ENCODE data around the gene SDK2. TPM values are rescaled to one million over a fixed set of nuclear protein-coding genes. Genes with fewer than 3 reads are reported as not detected.

Gene SDK2
- total and polyA plus RNA-seq, 11 donors: 0.84 to 4.0 (median 2.6) TPM

DNA sequence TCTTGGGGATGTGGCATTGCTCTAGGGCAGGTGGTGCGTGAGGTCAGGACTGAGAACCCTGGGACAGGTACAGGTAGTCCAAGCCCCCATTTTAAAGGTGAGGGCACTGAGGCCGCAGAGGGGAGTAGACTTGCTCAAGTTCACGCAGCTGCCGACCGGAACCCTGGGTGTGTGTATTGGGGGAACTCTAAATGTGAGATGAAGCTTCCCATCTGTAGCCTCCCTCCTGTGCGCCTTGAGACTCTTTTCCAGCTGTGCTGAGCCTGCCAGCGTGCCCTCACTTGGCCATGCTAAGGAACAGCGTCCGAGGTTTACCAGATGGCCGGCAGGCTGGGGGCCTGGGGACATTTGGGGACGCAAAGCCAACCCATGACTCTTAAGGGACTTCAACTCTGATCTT lies 253.4 kb downstream of the SDK2 start:
- no peaks in the 10 kb centered on the region for H3K4me1 ChIP-seq
- intact Hi-C loops (cut with DNase I): no loop called here
- H3K27ac ChIP-seq: no peak overlapping the region
- TF ChIP-seq POLR2A (IDR thresholded peaks at IDR 0.05) (no peak), CTCF (IDR thresholded peaks at IDR 0.05) (no peak)
- 93 to 98% (median 93%) methylated on average over 7 to 11 of the region's 11 CpGs for WGBS, 4 donors
- H3K4me3 ChIP-seq: no peak overlapping the region
- ATAC-seq: no peak
- H3K36me3 ChIP-seq: no peaks in the 10 kb centered on the region
- no peaks in the 10 kb centered on the region for H3K27me3 ChIP-seq
- no peak for DNase-seq
- no peaks in the 10 kb centered on the region for H3K9me3 ChIP-seq

DNA sequence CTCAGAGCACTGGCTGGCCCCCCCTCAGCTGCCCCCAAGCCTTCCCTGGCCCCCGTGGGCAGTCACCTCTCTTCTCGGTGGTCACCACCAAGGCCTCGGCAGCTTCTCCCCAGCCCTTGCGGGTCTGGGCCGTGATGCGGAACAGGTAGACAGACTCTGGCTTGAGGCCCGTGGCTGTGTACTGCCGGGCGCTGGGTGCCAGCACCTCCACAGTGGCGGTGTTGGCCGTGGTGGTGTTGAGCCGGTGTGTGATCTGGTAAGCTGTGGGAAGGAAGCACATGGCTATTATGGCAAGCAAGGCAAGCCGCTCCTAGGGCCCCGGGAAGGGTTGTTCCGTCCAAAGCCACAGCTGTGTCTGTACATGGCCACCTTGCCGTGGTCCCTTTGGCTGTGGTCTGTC lies 254.0 kb downstream of the SDK2 start:
- TF ChIP-seq POLR2A (IDR thresholded peaks at IDR 0.05) (no peak), CTCF (IDR thresholded peaks at IDR 0.05) (no peak)
- Histone ChIP-seq H3K27me3 (no peaks in the 10 kb centered on the region), H3K4me3 (no peak overlapping the region), H3K4me1 (no peaks in the 10 kb centered on the region), H3K36me3 (no peaks in the 10 kb centered on the region), H3K27ac (no peak overlapping the region), H3K9me3 (no peaks in the 10 kb centered on the region)
- ATAC-seq (no peak), DNase-seq (no peak)
- intact Hi-C loops (cut with DNase I): no loop called here
- 95 to 98% (median 96%) methylated on average over 4 to 16 of the region's 16 CpGs for WGBS, 4 donors

GRCh38 chr17:73389411-73389810 lies 254.8 kb downstream of the SDK2 start:
- TF ChIP-seq POLR2A (IDR thresholded peaks at IDR 0.05) (no peak), CTCF (IDR thresholded peaks at IDR 0.05) (no peak)

DNA sequence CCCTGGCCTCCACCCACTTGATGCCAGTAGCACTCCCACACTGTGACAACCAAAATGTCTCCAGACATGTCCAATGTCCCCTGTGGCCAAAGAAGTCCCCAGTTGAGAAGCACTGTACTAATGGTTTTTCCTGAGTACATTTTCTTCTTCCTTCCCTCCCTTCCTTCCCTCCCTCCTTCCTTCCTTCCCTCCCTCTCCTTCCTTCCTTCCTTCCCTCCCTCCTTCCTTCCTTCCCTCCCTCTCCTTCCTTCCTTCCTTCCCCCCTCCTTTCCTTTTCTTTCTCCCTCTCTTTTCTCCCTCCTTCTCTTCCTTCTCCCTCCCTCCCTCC lies 255.7 kb downstream of the SDK2 start:
- ATAC-seq: no peak
- H3K4me1 ChIP-seq: no peaks in the 10 kb centered on the region

More at GRCh38 chr17:73389411-73389810, 254.8 kb downstream of the SDK2 start:
- no peaks in the 10 kb centered on the region for H3K36me3 ChIP-seq
- H3K27me3 ChIP-seq: no peaks in the 10 kb centered on the region
- no peak overlapping the region for H3K27ac ChIP-seq
- 89 to 98% (median 97%) methylated on average over 6 of the region's 6 CpGs for WGBS, 4 donors
- no peaks in the 10 kb centered on the region for H3K4me1 ChIP-seq
- H3K4me3 ChIP-seq: no peak overlapping the region
- intact Hi-C loops (cut with DNase I): loop anchor here in 1 of 10 donors (10.0 kb wide), 1 partner anchor 645 kb away; no protein-coding TSS in a partner anchor
- no peaks in the 10 kb centered on the region for H3K9me3 ChIP-seq
- no peak for DNase-seq
- no peak for ATAC-seq

More for the DNA sequence above, 255.7 kb downstream of the SDK2 start:
- H3K9me3 ChIP-seq: no peaks in the 10 kb centered on the region
- TF ChIP-seq CTCF (IDR thresholded peaks at IDR 0.05) (no peak), POLR2A (IDR thresholded peaks at IDR 0.05) (no peak)
- DNase-seq: no peak
- no peaks in the 10 kb centered on the region for H3K27me3 ChIP-seq
- H3K27ac ChIP-seq: no peak overlapping the region
- H3K4me3 ChIP-seq: no peak overlapping the region
- no peaks in the 10 kb centered on the region for H3K36me3 ChIP-seq
- intact Hi-C loops (cut with DNase I): loop anchor here in 1 of 10 donors (10.0 kb wide), 1 partner anchor 644 kb away; no protein-coding TSS in a partner anchor
